GM21717 (cell line): ENCODE data around the gene ADAM21.
"Not testable (repeated sequence)": the region's sequence is repeated elsewhere in the genome, so short reads cannot be mapped to it uniquely, and the experiment has no call there.

Experiments
- ATAC-seq: cut with Tn5 transposase; IDR thresholded peaks from one replicate; pipeline ENCODE4 v1.9.1; 2021; ENCODE audit warnings: mild to moderate bottlenecking, moderate library complexity; ENCODE audit not compliant: unreplicated experiment

ADAM21 gene

GRCh38 chr14:70451874-70452273 is at the start of gene ADAM21:
ADAM21 (plus strand) TSS chr14:70452174; CDS start chr14:70457500, 5,326 bp downstream.
- ATAC-seq, result no peak

- not testable (repeated sequence) for ATAC-seq
Observed at GRCh38 chr14:70403335-70403734, 48.6 kb upstream of the ADAM21 start.

GRCh38 chr14:70406216-70406615 is 45.8 kb upstream of the ADAM21 start:
- ATAC-seq, result not testable (repeated sequence)

GRCh38 chr14:70407621-70408020 is 44.4 kb upstream of the ADAM21 start:
- ATAC-seq, result no peak

- ATAC-seq, result no peak
Observed at GRCh38 chr14:70415788-70416187, 36.2 kb upstream of the ADAM21 start.

GRCh38 chr14:70416338-70416724 is 35.6 kb upstream of the ADAM21 start:
- no peak for ATAC-seq

GRCh38 chr14:70416725-70417349 is 35.1 kb upstream of the ADAM21 start, which contains the start of gene SYNJ2BP:
SYNJ2BP (minus strand) TSS chr14:70417090; CDS start chr14:70416963, 127 bp downstream.
- ATAC-seq, result no peak

GRCh38 chr14:70419270-70419931 is 32.6 kb upstream of the ADAM21 start:
- ATAC-seq, result not testable (repeated sequence)

GRCh38 chr14:70422538-70422937 is 29.4 kb upstream of the ADAM21 start:
- no peak for ATAC-seq

GRCh38 chr14:70425354-70425753 is 26.6 kb upstream of the ADAM21 start:
- no peak for ATAC-seq

- not testable (repeated sequence) for ATAC-seq
Observed at GRCh38 chr14:70426555-70426954, 25.4 kb upstream of the ADAM21 start.

GRCh38 chr14:70436867-70437266 is 15.1 kb upstream of the ADAM21 start:
- no peak for ATAC-seq

- ATAC-seq, result no peak
Observed at GRCh38 chr14:70441641-70442040, 10.3 kb upstream of the ADAM21 start.

GRCh38 chr14:70442750-70443149 is 9.2 kb upstream of the ADAM21 start:
- ATAC-seq, result no peak

- ATAC-seq, result no peak
Observed at GRCh38 chr14:70448633-70449340, 3.2 kb upstream of the ADAM21 start.

- ATAC-seq, result no peak
Observed at GRCh38 chr14:70454731-70455130, 2.8 kb downstream of the ADAM21 start.

GRCh38 chr14:70468731-70469130 is 16.8 kb downstream of the ADAM21 start:
- no peak for ATAC-seq

GRCh38 chr14:70470863-70471563 is 19.0 kb downstream of the ADAM21 start:
- not testable (repeated sequence) for ATAC-seq

GRCh38 chr14:70472253-70473159 is 20.5 kb downstream of the ADAM21 start:
- no peak for ATAC-seq

- ATAC-seq, result no peak
Observed at GRCh38 chr14:70473825-70474224, 21.9 kb downstream of the ADAM21 start.
